DOHH2 (cell line): ENCODE measurements around the gene P2RX6.

Experiments used
- H3F3A ChIP-seq: fragments of 200-600 bp; sonication (generic), shearing (Covaris generic); 2 replicates; pipeline ENCODE4 v1.6.0; 2016; ENCODE audit warnings: antibody characterized with exemption, mild to moderate bottlenecking; ENCODE audit not compliant: control insufficient read depth, insufficient read depth
- H3K27ac ChIP-seq: fragments of 200-600 bp; sonication (generic); 2 replicates; pipeline ENCODE4 v1.5.1; 2014; ENCODE audit warnings: low read depth, mild to moderate bottlenecking, low read length, moderate library complexity
- H3K27me3 ChIP-seq: fragments of 200-600 bp; sonication (generic); 2 replicates; pipeline ENCODE4 v1.6.1; 2014; ENCODE audit warnings: mild to moderate bottlenecking, low read length, mixed read lengths; ENCODE audit not compliant: control insufficient read depth
- H3K36me3 ChIP-seq: fragments of 200-600 bp; sonication (generic); 2 replicates; pipeline ENCODE4 v1.6.1; 2014; ENCODE audit warnings: mild to moderate bottlenecking, low read length, moderate library complexity, mixed read lengths; ENCODE audit not compliant: control insufficient read depth
- H3K4me1 ChIP-seq: fragments of 200-600 bp; sonication (generic); 2 replicates; pipeline ENCODE4 v1.6.1; 2014; ENCODE audit warnings: mild to moderate bottlenecking, low read length, mixed read lengths; ENCODE audit not compliant: control insufficient read depth
- H3K4me2 ChIP-seq: fragments of 200-600 bp; sonication (generic); 2 replicates; pipeline ENCODE4 v1.6.0; 2014; ENCODE audit warnings: mild to moderate bottlenecking, low read length, moderate library complexity
- H3K4me3 ChIP-seq: fragments of 200-600 bp; sonication (generic); 2 replicates; pipeline ENCODE4 v1.5.1; 2014; ENCODE audit warnings: mild to moderate bottlenecking, low read length, mixed read lengths
- H3K79me2 ChIP-seq: fragments of 200-600 bp; sonication (generic); 2 replicates; pipeline ENCODE4 v1.6.1; 2014; ENCODE audit warnings: mild to moderate bottlenecking, low read length, mixed read lengths; ENCODE audit not compliant: control insufficient read depth
- H3K9me2 ChIP-seq: fragments of 200-600 bp; sonication (generic); replicated peaks from 2 replicates; pipeline ENCODE4 v1.6.1; 2014; ENCODE audit warnings: mild to moderate bottlenecking, low read length, mixed read lengths; ENCODE audit not compliant: control insufficient read depth
- H3K9me3 ChIP-seq: fragments of 200-600 bp; sonication (generic); 2 replicates; pipeline ENCODE4 v1.6.1; 2014; ENCODE audit warnings: antibody characterized with exemption, low read length, mixed read lengths; ENCODE audit not compliant: control insufficient read depth, insufficient read depth
- H4K20me1 ChIP-seq: fragments of 200-600 bp; sonication (generic); 2 replicates; pipeline ENCODE4 v1.6.0; 2014; ENCODE audit warnings: low read depth, mild to moderate bottlenecking, antibody characterized with exemption, low read length, moderate library complexity; ENCODE audit not compliant: control insufficient read depth, insufficient read depth
- CTCF ChIP-seq: fragments of 200-600 bp; sonication (generic); IDR thresholded peaks from one replicate; pipeline ENCODE4 v1.5.1; 2014; ENCODE audit warnings: antibody characterized with exemption, mild to moderate bottlenecking, low read depth, low read length; ENCODE audit not compliant: poor library complexity, severe bottlenecking
- EZH2phosphoT487 ChIP-seq: fragments of 200-600 bp; sonication (generic); IDR thresholded peaks from 2 replicates; pipeline ENCODE4 v1.6.1; 2017; ENCODE audit warnings: borderline replicate concordance, mild to moderate bottlenecking, antibody characterized with exemption, low read length, moderate library complexity, mixed read lengths

The P2RX6 gene

DNA sequence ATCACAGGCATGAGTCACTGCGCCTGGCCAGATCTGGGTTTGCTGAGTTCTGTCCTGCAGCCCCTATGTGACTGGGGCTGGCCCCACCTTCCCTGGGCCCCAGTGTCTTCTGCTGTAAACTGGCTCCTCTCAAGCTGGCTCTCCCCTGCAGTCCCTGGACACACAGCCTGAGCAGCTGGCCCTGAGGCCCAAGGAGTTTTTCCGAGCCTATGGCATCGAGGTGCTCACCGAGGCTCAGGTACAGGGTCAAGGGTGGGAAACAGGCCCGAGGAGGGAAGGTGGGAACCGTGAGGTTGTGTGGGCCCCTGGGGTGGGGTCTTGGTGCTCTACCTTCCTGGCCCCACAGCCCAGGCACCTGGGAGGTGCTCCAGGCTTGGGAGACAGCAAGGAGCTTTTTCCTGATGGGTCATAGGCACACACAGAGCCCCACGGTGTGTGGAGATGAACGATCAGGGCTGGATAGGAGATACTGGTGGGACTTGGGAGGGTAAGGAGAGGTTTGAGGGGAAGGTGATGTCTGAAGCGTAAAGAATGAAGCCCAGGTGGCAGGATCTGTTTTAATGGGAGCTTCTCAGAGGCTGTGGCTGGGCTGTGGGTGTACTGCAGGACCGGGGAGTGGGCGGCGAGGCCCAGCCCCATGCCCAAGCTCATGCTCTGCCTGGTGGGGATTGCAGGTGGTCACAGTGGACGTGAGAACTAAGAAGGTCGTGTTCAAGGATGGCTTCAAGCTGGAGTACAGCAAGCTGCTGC lies 39.2 kb upstream of the P2RX6 start:
- Histone ChIP-seq H3K4me2 (no peak overlapping the region), H3K27ac (no peak overlapping the region), H3K4me3 (no peak overlapping the region), H3K9me3 (peaks cover 11% of the 10 kb centered on the region; the same call in 1 of the 2 replicates), H3K27me3 (no peaks in the 10 kb centered on the region), H3K36me3 (no peaks in the 10 kb centered on the region), H3K4me1 (peaks cover 7% of the 10 kb centered on the region), H4K20me1 (no peaks in the 10 kb centered on the region), H3K79me2 (no peaks in the 10 kb centered on the region), H3F3A (no peaks in the 10 kb centered on the region), H3K9me2 (no peaks in the 10 kb centered on the region)
- TF ChIP-seq CTCF (no peak), EZH2phosphoT487 (no peak)

GRCh38 chr22:20976291-20976877 lies 38.6 kb upstream of the P2RX6 start:
- Histone ChIP-seq H4K20me1 (no peaks in the 10 kb centered on the region), H3K4me2 (no peak overlapping the region), H3K9me2 (no peaks in the 10 kb centered on the region), H3K36me3 (no peaks in the 10 kb centered on the region), H3K4me3 (no peak overlapping the region), H3K27me3 (no peaks in the 10 kb centered on the region), H3K9me3 (peaks cover 11% of the 10 kb centered on the region; the same call in 1 of the 2 replicates), H3K79me2 (peaks cover 3% of the 10 kb centered on the region; the same call in 1 of the 2 replicates), H3K27ac (no peak overlapping the region), H3F3A (no peaks in the 10 kb centered on the region), H3K4me1 (peaks cover 14% of the 10 kb centered on the region)
- TF ChIP-seq EZH2phosphoT487 (no peak), CTCF (no peak)

DNA sequence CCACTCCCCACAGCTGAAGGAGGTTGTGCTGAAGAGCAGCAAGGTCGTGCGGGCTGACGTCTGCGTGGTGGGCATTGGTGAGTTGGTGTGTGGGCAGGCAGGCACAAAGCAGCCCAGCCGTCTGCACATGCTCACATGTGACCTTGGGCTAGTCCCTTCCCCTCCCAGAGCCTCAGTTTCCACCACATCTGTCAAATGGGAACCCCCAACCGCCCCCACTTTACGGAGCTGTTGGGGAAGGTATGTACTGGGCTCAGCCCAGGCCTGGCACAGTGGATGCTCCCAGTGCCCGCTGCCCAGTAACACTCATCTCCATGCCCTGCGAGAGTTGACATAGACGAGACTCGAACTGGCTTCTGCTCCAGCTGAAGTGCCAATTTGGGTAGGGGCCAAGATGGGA lies 37.9 kb upstream of the P2RX6 start:
- Histone ChIP-seq H3K4me1 (peaks cover 14% of the 10 kb centered on the region), H3K9me2 (no peaks in the 10 kb centered on the region), H3K9me3 (peaks cover 11% of the 10 kb centered on the region; the same call in 1 of the 2 replicates), H3K36me3 (no peaks in the 10 kb centered on the region), H3K79me2 (peaks cover 4% of the 10 kb centered on the region; the same call in 1 of the 2 replicates), H3K4me3 (no peak overlapping the region), H3F3A (no peaks in the 10 kb centered on the region), H3K27me3 (no peaks in the 10 kb centered on the region), H3K27ac (no peak overlapping the region), H4K20me1 (no peaks in the 10 kb centered on the region), H3K4me2 (no peak overlapping the region)
- no peak for TF ChIP-seq EZH2phosphoT487
- no peak for TF ChIP-seq CTCF
